GM19468 (cell line): ENCODE results near the gene ATG9B.
"Not testable (repeated sequence)": the region's sequence is repeated elsewhere in the genome, so short reads cannot be mapped to it uniquely, and the experiment has no call there.

Experiments used
- ATAC-seq: cut with Tn5 transposase; IDR thresholded peaks from one replicate; pipeline ENCODE4 v1.9.1; 2021; ENCODE audit warnings: mild to moderate bottlenecking, moderate library complexity, moderate number of reproducible peaks; ENCODE audit not compliant: unreplicated experiment; ENCODE audit errors: extremely low read depth

ATG9B gene

GRCh38 chr7:151017953-151018420 lies 6.3 kb downstream of the ATG9B start:
- no peak for ATAC-seq

DNA sequence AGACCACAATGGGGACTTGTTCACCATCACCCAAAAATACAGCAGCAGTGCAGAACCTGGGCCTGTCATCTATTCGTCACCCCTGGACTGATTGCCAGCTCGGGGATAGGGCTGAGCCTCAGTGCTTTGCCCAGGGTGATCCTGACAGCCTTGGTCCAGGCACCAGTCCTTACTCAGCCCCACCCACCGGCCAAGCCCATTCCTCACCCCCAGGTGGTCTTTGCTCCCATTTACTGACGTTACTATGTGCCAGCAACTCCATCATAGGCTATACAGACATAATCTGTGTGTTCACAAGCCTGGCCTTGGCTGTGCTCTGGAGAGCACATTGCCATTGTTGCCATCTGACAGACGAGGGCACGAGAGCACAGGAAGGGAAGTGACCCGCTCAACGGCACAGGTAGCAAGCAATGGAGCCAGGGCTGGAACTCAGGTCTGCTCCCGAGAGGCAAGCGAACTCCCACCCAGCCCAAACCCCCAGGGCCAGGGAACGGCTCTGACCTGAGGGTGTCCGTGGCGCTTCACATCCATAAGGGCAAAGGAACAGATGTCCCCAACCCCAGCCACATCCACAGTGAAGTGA lies 6.8 kb downstream of the ATG9B start:
- ATAC-seq = no peak

- ATAC-seq = no peak
Observed at GRCh38 chr7:151016942-151017341, 7.4 kb downstream of the ATG9B start.

GRCh38 chr7:151016505-151016904 lies 7.8 kb downstream of the ATG9B start:
- no peak for ATAC-seq

DNA sequence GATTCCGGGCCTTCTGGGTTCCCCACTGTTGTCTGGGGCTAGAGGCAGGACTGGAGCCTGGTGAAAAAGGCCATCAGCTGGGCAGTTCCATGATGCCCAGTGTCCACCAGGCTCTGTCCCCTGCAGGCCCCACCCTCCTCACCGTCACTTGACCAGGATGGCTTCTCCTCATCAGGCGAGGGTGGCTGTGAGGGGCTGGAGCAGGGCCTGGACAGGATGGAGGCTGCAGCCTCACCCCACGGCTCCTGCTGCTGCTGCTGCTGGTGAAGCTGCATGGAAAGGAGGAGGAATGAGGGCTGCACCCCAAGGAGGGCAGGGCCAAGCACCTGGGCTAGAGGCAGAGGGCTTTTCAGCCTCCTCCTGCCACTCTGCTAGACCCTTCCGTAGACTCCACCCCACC lies 8.3 kb downstream of the ATG9B start:
- no peak for ATAC-seq

DNA sequence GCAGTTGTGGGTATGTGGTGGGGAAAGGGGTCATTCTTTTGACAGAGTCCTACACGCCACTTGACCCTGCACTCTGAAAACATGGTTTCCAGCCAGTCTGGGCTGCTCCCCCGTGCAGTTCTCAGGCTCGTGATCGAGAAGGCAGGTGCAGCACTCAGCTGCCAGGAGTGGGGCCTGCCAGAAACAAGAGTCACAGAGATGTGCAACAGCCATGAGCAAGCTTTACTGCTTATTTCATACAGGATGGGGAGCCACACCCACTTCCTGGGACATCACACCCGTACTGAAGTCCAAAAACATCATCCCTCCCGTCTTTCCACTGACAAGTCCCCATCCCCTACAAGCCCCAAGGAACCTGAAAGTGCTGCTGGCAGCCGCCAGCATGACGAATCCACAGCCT lies 9.3 kb downstream of the ATG9B start:
- ATAC-seq = no peak

DNA sequence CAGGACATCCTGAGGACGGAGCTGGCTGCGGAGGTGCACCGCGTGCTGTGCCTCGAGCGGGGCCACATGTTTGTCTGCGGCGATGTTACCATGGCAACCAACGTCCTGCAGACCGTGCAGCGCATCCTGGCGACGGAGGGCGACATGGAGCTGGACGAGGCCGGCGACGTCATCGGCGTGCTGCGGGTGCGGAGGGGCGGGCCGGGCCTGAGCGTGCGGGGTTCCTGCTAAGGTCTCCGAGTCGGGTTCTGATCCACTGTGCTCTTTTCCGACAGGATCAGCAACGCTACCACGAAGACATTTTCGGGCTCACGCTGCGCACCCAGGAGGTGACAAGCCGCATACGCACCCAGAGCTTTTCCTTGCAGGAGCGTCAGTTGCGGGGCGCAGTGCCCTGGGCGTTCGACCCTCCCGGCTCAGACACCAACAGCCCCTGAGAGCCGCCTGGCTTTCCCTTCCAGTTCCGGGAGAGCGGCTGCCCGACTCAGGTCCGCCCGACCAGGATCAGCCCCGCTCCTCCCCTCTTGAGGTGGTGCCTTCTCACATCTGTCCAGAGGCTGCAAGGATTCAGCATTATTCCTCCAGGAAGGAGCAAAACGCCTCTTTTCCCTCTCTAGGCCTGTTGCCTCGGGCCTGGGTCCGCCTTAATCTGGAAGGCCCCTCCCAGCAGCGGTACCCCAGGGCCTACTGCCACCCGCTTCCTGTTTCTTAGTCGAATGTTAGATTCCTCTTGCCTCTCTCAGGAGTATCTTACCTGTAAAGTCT lies 10.4 kb downstream of the ATG9B start:
- ATAC-seq = no peak

DNA sequence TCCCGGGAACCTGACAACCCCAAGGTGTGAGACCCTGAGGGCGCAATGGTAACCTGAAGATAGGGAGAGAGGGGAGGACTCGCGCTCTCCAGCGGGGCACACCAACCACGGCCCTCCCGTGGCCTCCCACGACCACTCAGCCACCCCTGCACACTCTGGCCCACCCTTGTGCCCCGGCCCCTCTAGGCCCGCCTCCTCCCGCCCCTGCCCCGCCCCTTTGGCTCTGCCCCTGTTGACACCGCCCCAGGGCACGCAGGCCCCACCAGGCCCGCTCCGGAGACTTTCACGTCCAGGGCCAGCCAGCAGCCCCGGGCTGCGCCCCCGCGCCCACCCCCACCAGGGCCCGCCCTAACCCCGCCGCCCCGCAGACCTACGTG lies 10.9 kb downstream of the ATG9B start:
- no peak for ATAC-seq

DNA sequence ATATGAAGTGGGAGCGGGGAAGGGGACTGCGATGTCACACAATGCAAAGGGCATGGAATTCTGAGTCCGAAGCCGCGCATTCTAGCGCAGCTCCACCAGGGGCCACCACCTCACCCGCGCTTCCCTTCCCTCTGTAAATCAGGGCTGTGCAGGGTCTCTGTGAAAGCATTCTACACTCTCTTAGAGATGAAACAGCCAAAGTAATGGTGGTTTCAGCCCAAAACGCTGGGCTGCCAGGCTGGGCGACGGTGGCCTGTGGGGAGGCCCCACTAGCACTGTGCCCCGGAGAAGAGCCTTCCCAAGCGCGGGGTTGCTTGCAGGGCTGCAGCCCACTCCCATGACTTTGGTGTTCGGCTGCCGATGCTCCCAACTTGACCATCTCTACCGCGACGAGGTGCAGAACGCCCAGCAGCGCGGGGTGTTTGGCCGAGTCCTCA lies 11.4 kb downstream of the ATG9B start:
- ATAC-seq = no peak

DNA sequence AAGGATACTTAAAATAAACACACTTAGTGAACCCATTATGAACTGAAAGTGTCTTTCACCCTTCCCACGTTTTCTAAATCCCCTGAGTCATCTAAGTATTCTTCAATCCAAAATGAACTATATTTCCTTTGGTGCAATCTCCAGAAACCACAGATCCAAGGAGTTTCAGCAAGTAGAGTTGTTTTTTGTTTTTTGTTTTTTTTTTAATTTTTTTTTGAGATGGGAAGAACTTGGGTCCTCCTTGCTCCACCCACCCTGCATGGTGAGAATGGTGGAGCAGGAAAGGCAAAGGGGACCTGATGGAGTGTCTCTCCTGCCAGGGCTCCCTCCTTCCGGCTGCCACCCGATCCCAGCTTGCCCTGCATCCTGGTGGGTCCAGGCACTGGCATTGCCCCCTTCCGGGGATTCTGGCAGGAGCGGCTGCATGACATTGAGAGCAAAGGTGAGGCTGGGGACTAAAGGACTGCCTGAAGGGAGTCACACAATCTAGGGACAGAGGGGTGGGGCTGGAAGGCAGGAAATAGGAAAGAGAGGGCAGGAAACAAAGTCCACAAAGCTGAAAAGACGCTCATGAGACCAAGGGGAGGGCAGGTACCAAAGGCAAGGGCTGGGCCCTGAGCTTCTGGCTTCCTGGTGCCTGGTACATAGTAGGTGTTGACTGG lies 12.1 kb downstream of the ATG9B start:
- no peak for ATAC-seq

- not testable (repeated sequence) for ATAC-seq
Observed at GRCh38 chr7:151011616-151012015, 12.7 kb downstream of the ATG9B start.

DNA sequence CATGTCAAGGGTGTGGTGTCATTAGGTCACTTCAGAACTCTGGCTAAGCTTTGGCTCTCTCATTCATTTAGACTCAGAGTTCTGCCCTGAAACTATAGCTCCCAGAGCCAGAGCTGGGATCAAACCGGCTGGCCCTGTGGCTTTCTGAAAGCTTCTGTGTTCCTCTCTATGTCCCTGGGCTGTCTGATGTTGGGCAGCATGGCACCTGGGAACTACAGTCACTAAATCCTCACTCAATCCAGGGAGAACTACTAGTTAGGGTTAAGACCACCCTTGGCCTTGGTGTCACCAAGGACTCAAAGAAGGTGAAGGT lies 13.2 kb downstream of the ATG9B start:
- ATAC-seq = no peak

GRCh38 chr7:151010307-151011096 lies 13.8 kb downstream of the ATG9B start:
- no peak for ATAC-seq

- ATAC-seq = no peak
Observed at GRCh38 chr7:151010037-151010306, 14.3 kb downstream of the ATG9B start.

DNA sequence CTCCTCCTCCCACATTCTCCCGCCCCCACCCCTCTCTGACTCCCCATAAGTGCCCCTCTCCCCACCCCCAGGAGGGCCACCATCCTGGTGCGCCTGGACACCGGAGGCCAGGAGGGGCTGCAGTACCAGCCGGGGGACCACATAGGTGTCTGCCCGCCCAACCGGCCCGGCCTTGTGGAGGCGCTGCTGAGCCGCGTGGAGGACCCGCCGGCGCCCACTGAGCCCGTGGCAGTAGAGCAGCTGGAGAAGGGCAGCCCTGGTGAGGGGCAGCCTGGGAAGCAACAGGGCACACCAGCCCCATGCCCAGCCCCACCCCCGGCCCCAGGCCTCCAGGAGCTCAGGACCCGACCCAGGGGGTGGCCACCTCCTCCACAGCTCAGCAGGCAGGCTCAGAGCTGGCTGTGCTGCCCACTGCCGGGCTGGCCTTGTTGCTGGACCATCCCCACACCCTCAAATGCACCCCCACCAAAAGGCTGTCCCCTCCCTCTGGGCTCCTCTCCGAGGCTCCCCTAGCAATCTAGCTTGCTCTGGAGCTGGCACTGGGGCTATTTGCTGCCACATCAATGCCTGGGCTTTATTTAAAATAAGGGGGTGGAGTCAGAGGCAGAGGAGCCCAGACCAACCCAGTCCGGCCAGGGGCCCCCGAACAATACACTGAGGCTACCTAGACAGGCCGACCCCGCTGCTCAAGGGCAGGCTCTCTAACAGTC lies 14.8 kb downstream of the ATG9B start:
- ATAC-seq = no peak

GRCh38 chr7:151008511-151009323 lies 15.6 kb downstream of the ATG9B start:
- no peak for ATAC-seq

DNA sequence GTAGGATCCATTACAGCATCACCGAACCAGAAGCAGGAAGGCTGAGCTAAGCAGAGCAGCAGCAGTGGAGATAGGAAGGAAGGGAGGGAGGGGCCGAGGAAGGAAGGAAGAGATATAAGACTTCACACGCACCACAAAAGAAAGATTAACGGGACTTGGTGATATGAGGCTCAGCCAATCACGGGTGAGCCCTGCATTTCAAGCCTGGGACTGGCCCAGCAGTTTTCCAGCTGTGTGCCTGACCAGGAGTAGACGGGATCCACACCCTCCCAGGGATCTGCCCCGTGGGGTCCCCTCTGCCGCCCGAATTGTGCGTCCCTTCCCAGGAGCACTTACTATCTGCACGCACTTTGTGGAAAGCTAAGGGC lies 16.2 kb downstream of the ATG9B start:
- ATAC-seq = no peak

GRCh38 chr7:151007469-151007898 lies 16.8 kb downstream of the ATG9B start:
- no peak for ATAC-seq

- no peak for ATAC-seq
Observed at GRCh38 chr7:151006590-151007300, 17.5 kb downstream of the ATG9B start.
